Stimulated activated CD4-positive, alpha-beta T cell treated with anti-CD3 and anti-CD28 coated beads, Interleukin-12 subunit alpha, Interleukin-12 subunit beta, amount 100 ng/mL, for 4 hours (primary cell): ENCODE data around the gene PRSS53.
A peak's percentile ranks its signal among the peaks of the same experiment; 100 is the strongest.
"Not testable (repeated sequence)": the region's sequence is repeated elsewhere in the genome, so short reads cannot be mapped to it uniquely, and the experiment has no call there.

ENCODE experiments used
- DNase-seq: peaks from one replicate; pipeline ENCODE4 v3.0.0-alpha.2; 2020

PRSS53 gene

GRCh38 chr16:31117384-31118222 lies 28.9 kb upstream of the PRSS53 start, which contains the start of gene KAT8:
TSS of gene KAT8 (plus strand) at chr16:31117664. CDS start at chr16:31117682, 18 bp downstream.
- DNase-seq: peak; percentile 96

GRCh38 chr16:31114468-31114867 lies 25.7 kb upstream of the PRSS53 start:
- no peak for DNase-seq

- no peak for DNase-seq
Measured at GRCh38 chr16:31113121-31114120, 24.7 kb upstream of the PRSS53 start.

- DNase-seq: no peak
Measured at GRCh38 chr16:31112711-31113110, 24.0 kb upstream of the PRSS53 start.

- no peak for DNase-seq
Measured at GRCh38 chr16:31111881-31112466, 23.2 kb upstream of the PRSS53 start.

GRCh38 chr16:31110106-31111034 lies 21.6 kb upstream of the PRSS53 start:
- no peak for DNase-seq

- no peak for DNase-seq
Measured at GRCh38 chr16:31109622-31110021, 20.9 kb upstream of the PRSS53 start.

- DNase-seq: no peak
Measured at GRCh38 chr16:31108794-31109558, 20.2 kb upstream of the PRSS53 start.

GRCh38 chr16:31108035-31108793 lies 19.5 kb upstream of the PRSS53 start, which contains the start of gene BCKDK:
TSS of gene BCKDK (plus strand) at chr16:31108386. CDS start at chr16:31109224, 838 bp downstream.
- DNase-seq: peak; percentile 74

- no peak for DNase-seq
Measured at GRCh38 chr16:31107465-31107867, 18.7 kb upstream of the PRSS53 start.

- DNase-seq: no peak
Measured at GRCh38 chr16:31106509-31107464, 18.0 kb upstream of the PRSS53 start.

GRCh38 chr16:31105677-31106213 lies 17.0 kb upstream of the PRSS53 start:
- peak; percentile 82 for DNase-seq

- DNase-seq: not testable (repeated sequence)
Measured at GRCh38 chr16:31100876-31101641, 12.3 kb upstream of the PRSS53 start.

- DNase-seq: no peak
Measured at GRCh38 chr16:31099860-31100638, 11.3 kb upstream of the PRSS53 start.

- DNase-seq: peak; percentile 84
Measured at GRCh38 chr16:31094424-31095120, 5.8 kb upstream of the PRSS53 start, which contains the start of gene VKORC1. TSS of gene VKORC1 (minus strand) at chr16:31094797. CDS start at chr16:31094729, 68 bp downstream.

- no peak for DNase-seq
Measured at GRCh38 chr16:31094088-31094423, 5.3 kb upstream of the PRSS53 start.
